Muscle layer of colon (tissue), 2 donors: Measurements from ENCODE around the gene EXD1.
"Not testable (repeated sequence)": the region's sequence is repeated elsewhere in the genome, so short reads cannot be mapped to it uniquely, and the experiment has no call there.

Source experiments
- H3K27ac ChIP-seq: one replicate; pipeline ENCODE4 v1.7.0; 2013; ENCODE audit warnings: low read depth, mild to moderate bottlenecking, low read length, moderate library complexity
- H3K27me3 ChIP-seq, 2 donors: one replicate each; pipeline ENCODE4 v1.7.0; 2013; ENCODE audit warnings: low read length in 2 of 2, mild to moderate bottlenecking in 2 of 2; ENCODE audit not compliant: insufficient read depth in 2 of 2, control insufficient read depth in 1 of 2
- H3K36me3 ChIP-seq: one replicate; pipeline ENCODE4 v1.7.0; 2013; ENCODE audit warnings: mild to moderate bottlenecking, low read length; ENCODE audit not compliant: insufficient read depth
- H3K4me1 ChIP-seq: one replicate; pipeline ENCODE4 v1.7.0; 2013; ENCODE audit warnings: mild to moderate bottlenecking, low read length; ENCODE audit not compliant: insufficient read depth
- H3K4me3 ChIP-seq, 2 donors: one replicate each; pipeline ENCODE4 v1.7.0; 2013; ENCODE audit warnings: low read length in 2 of 2, low read depth in 1 of 2, mild to moderate bottlenecking in 1 of 2, moderate library complexity in 1 of 2
- H3K9ac ChIP-seq: one replicate; pipeline ENCODE4 v1.7.0; 2013; ENCODE audit warnings: low read length
- H3K9me3 ChIP-seq: one replicate; pipeline ENCODE4 v1.7.0; 2013; ENCODE audit warnings: mild to moderate bottlenecking, low read length
- donor health status: abdominal sarcoma.
- donor health status: Adenocarcinoma of cecum.

The EXD1 gene

DNA sequence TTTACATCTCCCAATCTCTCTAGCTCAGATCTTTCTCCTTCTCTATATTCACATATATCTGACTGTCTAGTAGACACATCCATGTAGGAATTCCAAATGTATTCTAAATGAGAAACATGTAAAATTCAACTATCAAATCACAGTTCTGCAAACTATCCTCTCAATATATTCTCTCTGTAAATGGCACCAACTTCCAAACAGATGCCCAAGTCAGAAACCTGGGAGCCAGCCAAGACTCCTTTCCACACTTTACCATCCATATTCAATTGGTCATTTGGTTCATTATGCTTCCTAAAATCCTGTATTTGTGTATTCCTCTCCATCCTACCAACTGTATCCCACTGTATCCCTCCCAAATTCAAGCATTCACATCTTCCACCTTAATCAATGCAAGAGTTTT lies 61.5 kb downstream of the EXD1 start:
- Histone ChIP-seq H3K9me3 (no peaks in the 10 kb centered on the region), H3K4me1 (no peaks in the 10 kb centered on the region), H3K4me3 (no peak overlapping the region), H3K27me3 (no peaks in the 10 kb centered on the region), H3K27ac (no peak overlapping the region), H3K9ac (no peak overlapping the region), H3K36me3 (no peaks in the 10 kb centered on the region)

GRCh38 chr15:41161736-41162135 lies 68.8 kb downstream of the EXD1 start:
- H3K4me1 ChIP-seq: no peaks in the 10 kb centered on the region
- no peak overlapping the region for H3K9ac ChIP-seq
- H3K4me3 ChIP-seq: no peak overlapping the region
- no peaks in the 10 kb centered on the region for H3K9me3 ChIP-seq
- H3K36me3 ChIP-seq: no peaks in the 10 kb centered on the region
- H3K27ac ChIP-seq: no peak overlapping the region
- no peaks in the 10 kb centered on the region for H3K27me3 ChIP-seq

- no peak overlapping the region for H3K4me3 ChIP-seq
- no peaks in the 10 kb centered on the region for H3K27me3 ChIP-seq
- H3K4me1 ChIP-seq: no peaks in the 10 kb centered on the region
- H3K9ac ChIP-seq: no peak overlapping the region
- no peaks in the 10 kb centered on the region for H3K9me3 ChIP-seq
- no peak overlapping the region for H3K27ac ChIP-seq
- no peaks in the 10 kb centered on the region for H3K36me3 ChIP-seq
Observed at GRCh38 chr15:41161336-41161735, 69.2 kb downstream of the EXD1 start.

GRCh38 chr15:41160639-41161315 lies 69.8 kb downstream of the EXD1 start:
- H3K9me3 ChIP-seq: no peaks in the 10 kb centered on the region
- H3K9ac ChIP-seq: no peak overlapping the region
- H3K4me1 ChIP-seq: no peaks in the 10 kb centered on the region
- no peaks in the 10 kb centered on the region for H3K36me3 ChIP-seq
- no peak overlapping the region for H3K4me3 ChIP-seq
- no peak overlapping the region for H3K27ac ChIP-seq
- no peaks in the 10 kb centered on the region for H3K27me3 ChIP-seq

DNA sequence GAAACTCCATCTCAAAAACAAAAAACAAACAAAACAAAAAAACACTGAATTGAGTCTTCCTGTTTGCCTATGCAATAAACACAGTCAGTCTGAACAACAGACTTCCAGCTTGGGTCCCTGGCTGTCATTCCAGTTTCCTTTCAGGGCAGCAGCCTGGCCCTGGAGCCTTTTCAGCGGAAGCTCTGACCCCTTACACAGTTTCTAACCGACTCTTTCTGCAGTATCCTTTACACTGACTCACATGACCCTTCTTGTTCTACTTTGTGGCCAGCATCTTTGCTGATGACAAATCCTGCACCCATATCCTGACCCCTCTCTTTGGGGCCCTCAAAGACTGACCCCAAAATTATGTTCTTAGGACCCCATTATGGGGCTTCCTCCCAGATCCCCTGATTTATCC lies 76.1 kb downstream of the EXD1 start:
- H3K9ac ChIP-seq: no peak overlapping the region
- no peaks in the 10 kb centered on the region for H3K9me3 ChIP-seq
- H3K27ac ChIP-seq: no peak overlapping the region
- no peaks in the 10 kb centered on the region for H3K4me1 ChIP-seq
- no peaks in the 10 kb centered on the region for H3K36me3 ChIP-seq
- no peak overlapping the region for H3K4me3 ChIP-seq
- H3K27me3 ChIP-seq: no peaks in the 10 kb centered on the region

- no peak overlapping the region for H3K9ac ChIP-seq
- no peaks in the 10 kb centered on the region for H3K27me3 ChIP-seq
- no peaks in the 10 kb centered on the region for H3K4me1 ChIP-seq
- no peaks in the 10 kb centered on the region for H3K36me3 ChIP-seq
- H3K27ac ChIP-seq: no peak overlapping the region
- no peak overlapping the region for H3K4me3 ChIP-seq
- H3K9me3 ChIP-seq: no peaks in the 10 kb centered on the region
Observed at GRCh38 chr15:41153733-41154132, 76.8 kb downstream of the EXD1 start.

DNA sequence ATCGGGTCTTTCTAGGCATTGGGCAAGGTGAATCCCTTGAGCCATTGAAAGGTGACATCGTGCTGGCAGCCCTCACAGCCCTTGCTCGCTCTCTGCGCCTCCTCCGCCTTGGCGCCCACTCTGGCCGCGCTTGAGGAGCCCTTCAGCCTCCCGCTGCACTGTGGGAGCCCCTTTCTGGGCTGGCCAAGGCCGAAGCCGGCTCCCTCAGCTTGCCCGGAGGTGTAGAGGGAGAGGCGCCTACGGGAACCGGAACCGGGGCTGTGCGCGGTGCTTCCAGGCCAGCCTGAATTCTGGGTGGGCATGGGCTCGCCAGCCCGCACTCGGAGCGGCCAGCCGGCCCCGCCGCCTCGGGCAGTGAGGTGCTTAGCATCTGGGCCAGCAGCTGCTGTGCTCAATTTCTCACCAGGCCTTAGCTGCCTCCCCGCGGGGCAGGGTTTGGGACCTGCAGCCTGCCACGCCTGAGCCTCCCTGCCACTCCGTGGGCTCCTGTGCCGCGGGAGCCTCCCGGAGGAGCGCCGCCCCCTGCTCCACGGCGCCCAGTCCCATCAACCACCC lies 79.0 kb downstream of the EXD1 start:
- Histone ChIP-seq H3K27me3 (no peaks in the 10 kb centered on the region), H3K9me3 (no peaks in the 10 kb centered on the region), H3K27ac (no peak overlapping the region), H3K4me3 (no peak overlapping the region), H3K9ac (no peak overlapping the region), H3K4me1 (no peaks in the 10 kb centered on the region), H3K36me3 (no peaks in the 10 kb centered on the region)

GRCh38 chr15:41150279-41150678 lies 80.3 kb downstream of the EXD1 start:
- Histone ChIP-seq H3K4me3 (no peak overlapping the region), H3K9me3 (no peaks in the 10 kb centered on the region), H3K9ac (no peak overlapping the region), H3K27ac (no peak overlapping the region), H3K27me3 (no peaks in the 10 kb centered on the region), H3K36me3 (no peaks in the 10 kb centered on the region), H3K4me1 (no peaks in the 10 kb centered on the region)

DNA sequence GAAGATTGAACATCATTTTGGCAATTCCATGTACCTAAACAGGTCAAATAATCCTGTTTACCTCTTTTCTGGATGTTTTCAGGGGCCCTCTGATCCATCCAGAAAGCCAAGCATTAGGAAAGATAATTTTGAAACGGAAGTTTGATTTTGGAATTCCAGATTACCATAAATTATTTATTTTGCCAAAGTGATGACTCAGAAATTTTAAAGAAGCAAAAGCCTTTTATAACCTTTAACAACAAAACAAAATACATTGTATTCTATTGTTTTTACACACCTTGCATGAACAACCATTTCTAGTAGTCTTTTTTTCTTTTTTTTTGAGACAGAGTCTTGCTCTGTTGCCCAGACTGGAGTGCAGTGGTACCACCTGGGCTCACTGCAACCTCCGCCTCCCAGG lies 82.5 kb downstream of the EXD1 start:
- Histone ChIP-seq H3K9me3 (no peaks in the 10 kb centered on the region), H3K27ac (no peak overlapping the region), H3K9ac (no peak overlapping the region), H3K4me3 (no peak overlapping the region), H3K4me1 (no peaks in the 10 kb centered on the region), H3K36me3 (no peaks in the 10 kb centered on the region), H3K27me3 (no peaks in the 10 kb centered on the region)

GRCh38 chr15:41139619-41140018 lies 90.9 kb downstream of the EXD1 start:
- Histone ChIP-seq H3K27me3 (no peaks in the 10 kb centered on the region), H3K36me3 (no peaks in the 10 kb centered on the region), H3K9me3 (no peaks in the 10 kb centered on the region), H3K27ac (no peak overlapping the region), H3K9ac (no peak overlapping the region), H3K4me1 (no peaks in the 10 kb centered on the region), H3K4me3 (no peak overlapping the region)

- not testable (repeated sequence) for H3K27ac ChIP-seq, H3K4me3 ChIP-seq, H3K9ac ChIP-seq, H3K27me3 ChIP-seq, H3K9me3 ChIP-seq, H3K36me3 ChIP-seq, H3K4me1 ChIP-seq
Observed at GRCh38 chr15:41139112-41139511, 91.4 kb downstream of the EXD1 start.

GRCh38 chr15:41135580-41135979 lies 95.0 kb downstream of the EXD1 start:
- H3K27me3 ChIP-seq, H3K4me1 ChIP-seq, H3K9ac ChIP-seq, H3K27ac ChIP-seq, H3K9me3 ChIP-seq, H3K4me3 ChIP-seq, H3K36me3 ChIP-seq: not testable (repeated sequence)
